ENCODE measurements around the gene TIAM2. TPM values are rescaled to one million over a fixed set of nuclear protein-coding genes. Genes with fewer than 3 reads are reported as not detected.

TIAM2 gene
- total and polyA plus RNA-seq, 9 of the 15 experiments (the other 6 are each of a cell fraction or from before 2014, with no cell fraction given) = 0.73 to 6.5 (median 4.3) TPM

DNA sequence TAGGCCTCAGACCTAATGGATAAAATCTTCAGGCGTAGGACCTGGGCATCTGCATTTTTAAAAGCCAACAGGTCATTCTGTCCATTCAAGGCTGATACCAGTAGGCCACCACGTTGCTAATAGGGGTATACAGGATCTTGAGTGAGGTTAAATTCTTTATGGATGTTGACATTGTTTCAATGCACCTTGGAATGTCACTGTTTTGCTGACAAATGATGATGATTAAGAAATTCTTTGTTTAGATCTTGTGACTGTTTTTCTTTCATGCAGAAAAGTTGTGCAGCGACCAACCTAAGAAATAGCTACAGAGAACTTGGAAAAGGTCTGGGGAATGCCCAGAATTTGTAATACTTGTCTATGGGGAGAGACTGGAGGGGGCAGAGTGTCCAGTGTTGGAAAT, 167.6 kb downstream of the TIAM2 start:
- H3K9ac ChIP-seq (ENCODE audit: insufficient read depth in 1 of 2, low read depth in 2 of 2, low read length in 2 of 2) = no peak overlapping the region
- H3K4me2 ChIP-seq (ENCODE audit: insufficient read depth, low read length) = no peak overlapping the region
- no peak overlapping the region for H3K4me3 ChIP-seq
- ATAC-seq (no peak), FAIRE-seq (no peak), DNase-seq (ENCODE audit: extremely low read depth in 1 of 4, low spot score in 3 of 4) (no peak)
- no peaks in the 10 kb centered on the region for H3K79me2 ChIP-seq (ENCODE audit: control insufficient read depth, insufficient read depth, low read length)
- H3K27me3 ChIP-seq (ENCODE audit: control insufficient read depth in 2 of 2, insufficient read depth in 2 of 2, low read length in 2 of 2) = peaks cover 9 to 28% of the 10 kb centered on the region in 2 experiments; a peak in 4 of 5 replicates
- H3K27ac ChIP-seq (ENCODE audit: extremely low read depth, low read depth, low read length) = no peak overlapping the region
- H3K9me3 ChIP-seq (replicated peaks; ENCODE audit: control insufficient read depth, insufficient read depth, low read depth, low read length) = no peaks in the 10 kb centered on the region
- no peaks in the 10 kb centered on the region for H3K36me3 ChIP-seq (ENCODE audit: control insufficient read depth, insufficient read depth, low read length)
- H2AFZ ChIP-seq (ENCODE audit: low read depth, low read length) = no peak overlapping the region
- no TSS peak for BruUV-seq (replicated peaks)
- TF ChIP-seq ZNF197 (CRISPR knock-in tag; IDR thresholded peaks at IDR 0.05; ENCODE audit: low read depth) (no peak), ZFP30 (CRISPR knock-in tag; IDR thresholded peaks at IDR 0.05; ENCODE audit: borderline replicate concordance) (no peak), ADNP (tag; IDR thresholded peaks at IDR 0.05) (no peak), SAFB (IDR thresholded peaks at IDR 0.05; ENCODE audit: borderline replicate concordance, low read depth, low read length) (no peak), ZNF146 (CRISPR knock-in tag; IDR thresholded peaks at IDR 0.05; ENCODE audit: unreplicated experiment) (no peak), PRMT5 (CRISPR knock-in tag; IDR thresholded peaks at IDR 0.05) (no peak), NR1H2 (CRISPR knock-in tag; IDR thresholded peaks at IDR 0.05) (no peak), NFIC (IDR thresholded peaks at IDR 0.05) (no peak), ELK1 (CRISPR knock-in tag; IDR thresholded peaks at IDR 0.05) (no peak)
- WGBS (ENCODE audit: insufficient coverage, low coverage, missing lambda C conversion rate) = 0% methylated on average over 3 of the region's 3 CpGs
- H4K20me1 ChIP-seq (replicated peaks; ENCODE audit: control insufficient read depth, insufficient read depth, low read length) = no peaks in the 10 kb centered on the region
- in situ Hi-C loops (cut with MboI) (no loop called here), intact Hi-C loops (cut with micrococcal nuclease) (no loop called here)
- no peaks in the 10 kb centered on the region for H3K4me1 ChIP-seq (replicated peaks in 1 of 2; ENCODE audit: control insufficient read depth in 2 of 2, insufficient read depth in 2 of 2, low read length in 2 of 2)
- CTCF ChIA-PET (ENCODE audit: low intra/inter-chr PET ratio) = no interaction called here
- POLR2A ChIA-PET = interaction anchor here (0.6 to 1.4 kb wide), 2 partner anchors 9 to 488 kb away, joined by 4 to 9 read pairs; no protein-coding TSS in a partner anchor
- H3K9me1 ChIP-seq (ENCODE audit: control insufficient read depth, insufficient read depth, low read length) = no peaks in the 10 kb centered on the region

All from K562 (cell line).